HG03108 (cell line): ENCODE results near the gene PTPRN2.

ENCODE experiments used
- ATAC-seq: cut with Tn5 transposase; IDR thresholded peaks from one replicate; pipeline ENCODE4 v1.9.1; 2021; ENCODE audit warnings: moderate library complexity; ENCODE audit not compliant: unreplicated experiment

Gene PTPRN2

DNA sequence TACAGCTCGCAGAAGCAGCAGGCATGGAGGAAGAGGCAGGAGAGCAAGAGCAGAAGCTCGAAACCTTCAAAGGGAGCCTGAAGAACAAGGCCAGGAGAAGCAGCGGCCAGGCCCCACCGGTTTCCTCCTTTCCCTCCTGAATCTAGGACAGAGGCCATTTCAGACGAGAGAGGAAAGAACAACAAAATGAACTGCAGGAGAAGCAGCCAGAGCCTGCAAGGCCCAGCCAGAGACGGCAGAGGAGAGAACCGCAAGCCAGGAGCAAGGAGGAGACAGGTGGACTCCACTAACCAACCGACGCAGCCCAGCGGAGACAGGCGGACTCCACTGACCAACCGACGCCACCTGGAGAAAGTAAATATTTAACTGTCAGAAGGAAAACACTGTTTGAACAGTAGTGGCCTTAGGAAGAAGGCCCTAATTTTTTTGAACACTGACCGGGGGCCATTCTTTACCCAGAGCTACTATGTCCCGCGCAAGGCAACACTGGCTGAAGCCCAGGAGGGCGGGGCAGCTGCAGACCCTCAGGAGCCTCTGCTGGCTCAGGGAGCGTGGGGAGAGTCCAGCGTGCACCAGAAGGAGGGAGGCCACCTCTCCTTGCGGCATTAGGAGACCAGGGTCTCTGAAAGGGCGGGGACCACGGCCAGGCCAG lies 559.2 kb downstream of the PTPRN2 start:
- ATAC-seq = no peak

DNA sequence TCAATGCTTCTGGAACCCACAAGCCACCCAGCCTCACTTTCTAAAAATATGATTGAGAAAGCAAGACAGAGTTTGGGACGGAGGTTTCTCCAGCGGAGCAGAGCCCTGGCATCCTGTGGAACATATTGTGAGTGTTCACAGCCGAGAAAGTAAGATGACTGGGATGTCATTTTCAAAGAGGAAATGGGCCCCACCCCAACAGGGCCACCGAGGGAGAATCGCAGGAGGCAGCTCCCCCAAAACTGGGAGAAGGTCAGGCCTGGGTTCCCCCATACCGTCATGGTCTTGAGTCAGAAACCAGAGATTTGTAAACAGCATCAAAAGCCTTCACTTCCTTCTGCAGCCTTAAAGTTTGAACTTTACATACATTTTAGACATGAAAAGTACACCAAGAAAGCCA lies 560.0 kb downstream of the PTPRN2 start:
- no peak for ATAC-seq

DNA sequence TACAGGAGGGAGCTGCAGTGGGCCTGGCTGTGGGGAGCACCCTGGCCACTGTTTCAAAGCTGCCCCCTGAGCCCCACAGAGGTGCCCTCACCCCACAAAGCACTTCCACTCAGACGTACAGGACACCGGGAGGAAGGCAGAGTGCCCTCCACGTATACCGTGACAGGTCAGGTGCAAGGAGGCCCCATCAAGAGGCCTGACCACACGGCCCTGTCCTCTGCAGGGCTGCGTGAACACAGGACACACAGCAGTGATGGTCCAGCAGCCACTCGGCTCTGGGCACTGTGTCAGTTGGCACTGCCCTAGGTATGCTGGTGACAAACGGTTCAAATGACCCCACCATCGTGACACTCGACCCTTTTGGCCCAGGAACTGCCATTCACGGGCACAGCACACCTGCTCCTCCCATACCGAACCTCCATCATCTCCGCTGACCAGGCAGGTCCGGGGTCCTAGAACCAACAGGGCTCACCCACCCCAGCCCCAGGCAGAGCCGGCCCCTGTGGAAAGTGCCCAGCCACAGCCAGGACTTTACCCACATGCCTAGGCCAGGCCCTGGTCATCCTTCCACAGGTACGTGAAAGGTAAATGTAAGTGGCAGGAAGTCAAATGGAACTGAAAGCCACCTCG lies 560.9 kb downstream of the PTPRN2 start:
- ATAC-seq = no peak

DNA sequence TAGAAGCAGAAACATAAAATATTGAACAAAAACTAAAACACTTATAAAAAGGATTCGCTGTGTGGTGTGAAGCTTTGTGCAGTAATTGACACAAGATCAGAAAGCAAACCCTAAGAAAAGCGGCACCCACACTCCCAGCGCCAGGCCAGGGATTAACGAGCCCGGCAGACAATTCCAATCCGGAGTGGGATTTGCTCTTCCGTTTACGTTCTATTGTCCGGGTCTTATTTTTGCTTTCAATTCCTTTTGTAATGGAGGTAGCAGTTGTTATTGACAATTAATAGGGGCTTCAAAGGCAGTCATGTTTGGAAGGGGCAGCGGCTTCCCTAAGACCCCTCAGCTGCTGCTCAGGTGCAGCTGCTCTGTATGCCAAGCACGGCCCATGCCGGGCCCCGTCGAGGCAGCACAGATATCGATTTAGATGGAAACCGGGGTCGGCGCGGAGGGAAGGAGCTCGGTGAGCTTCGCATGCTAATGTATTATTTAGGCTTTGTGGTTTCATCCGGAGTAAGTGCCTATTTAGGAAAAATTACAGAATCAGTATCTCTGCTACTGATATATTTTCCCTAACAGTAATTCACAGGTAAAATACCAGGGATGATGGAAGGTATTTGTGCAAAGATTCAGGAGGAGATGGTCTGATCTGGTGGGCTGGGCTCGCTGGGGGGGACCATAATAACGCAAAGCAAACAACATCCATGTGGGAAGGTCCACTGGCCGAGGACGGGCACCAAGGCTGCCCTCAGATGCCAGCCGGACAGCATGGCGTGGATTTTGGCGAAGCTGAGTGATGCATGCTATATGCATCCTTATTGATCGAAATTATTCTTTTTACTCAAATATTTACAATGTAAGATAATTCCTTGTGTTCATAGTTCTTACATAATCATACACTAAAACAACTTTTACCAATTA lies 561.7 kb downstream of the PTPRN2 start:
- ATAC-seq = no peak

DNA sequence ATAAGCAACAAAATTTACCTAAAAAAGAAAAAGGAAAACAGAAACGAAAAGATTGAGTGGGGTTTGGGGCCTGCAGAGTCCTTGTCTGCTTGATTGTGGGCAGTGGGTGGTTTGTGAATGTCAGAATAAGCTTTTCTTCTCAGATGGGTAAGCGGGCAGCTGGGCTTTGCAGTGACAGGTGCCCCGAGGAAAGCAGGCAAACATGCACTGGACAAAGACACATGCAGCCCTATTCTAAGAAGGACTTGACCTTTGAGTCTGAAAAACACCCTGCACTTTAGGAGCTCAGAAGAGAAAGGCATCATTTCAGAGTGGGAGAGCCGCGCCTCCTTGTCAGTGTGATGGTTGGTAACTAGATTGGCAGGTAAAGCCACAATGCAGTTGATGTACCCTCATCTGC lies 562.7 kb downstream of the PTPRN2 start:
- no peak for ATAC-seq

DNA sequence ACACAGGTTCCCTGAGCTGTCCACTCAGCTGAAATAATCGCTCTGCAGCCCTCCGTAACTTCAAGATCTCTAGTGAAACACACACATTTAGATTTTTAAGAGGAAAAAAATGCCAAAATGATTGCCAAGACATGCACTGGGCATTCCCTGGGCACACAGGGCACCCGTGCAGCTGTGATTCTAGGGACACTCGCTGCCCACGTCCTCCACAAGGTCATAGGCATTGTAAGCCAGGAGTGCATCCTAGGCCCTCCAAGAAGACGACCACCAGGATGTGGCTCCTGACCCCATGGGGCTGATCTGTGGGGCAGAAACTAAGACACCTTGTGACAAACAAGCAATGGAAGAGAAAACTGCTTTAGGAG lies 563.3 kb downstream of the PTPRN2 start:
- ATAC-seq = no peak

DNA sequence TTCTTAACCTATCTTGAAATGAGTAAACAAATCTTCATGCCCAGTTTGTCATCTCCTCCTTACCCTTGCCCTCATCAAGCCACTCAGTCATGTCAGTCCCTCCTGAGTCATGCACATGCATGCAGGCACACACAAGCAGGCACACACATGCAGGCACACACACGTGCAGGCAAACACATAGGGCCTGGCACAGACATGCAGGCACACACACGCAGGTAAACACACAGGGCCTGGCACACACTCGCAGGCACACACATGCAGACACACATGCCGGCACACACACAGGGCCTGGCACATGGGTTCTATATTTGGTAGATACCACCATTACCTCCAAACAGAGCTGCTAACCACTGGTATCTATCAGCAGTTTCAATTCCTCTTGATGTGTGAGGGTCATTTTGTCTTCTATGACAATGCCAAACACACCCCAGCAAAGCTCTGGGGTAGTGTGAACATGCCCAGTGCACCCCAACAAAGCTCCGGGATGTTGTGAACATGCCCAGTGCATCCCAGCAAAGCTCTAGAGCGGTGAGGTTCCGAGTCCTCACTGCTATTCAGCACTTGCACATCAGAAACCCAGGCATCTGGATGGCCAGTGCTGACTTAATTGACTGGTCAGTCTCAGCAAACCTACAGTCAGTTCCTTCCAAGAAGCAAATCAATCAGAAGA lies 563.8 kb downstream of the PTPRN2 start:
- ATAC-seq = no peak

DNA sequence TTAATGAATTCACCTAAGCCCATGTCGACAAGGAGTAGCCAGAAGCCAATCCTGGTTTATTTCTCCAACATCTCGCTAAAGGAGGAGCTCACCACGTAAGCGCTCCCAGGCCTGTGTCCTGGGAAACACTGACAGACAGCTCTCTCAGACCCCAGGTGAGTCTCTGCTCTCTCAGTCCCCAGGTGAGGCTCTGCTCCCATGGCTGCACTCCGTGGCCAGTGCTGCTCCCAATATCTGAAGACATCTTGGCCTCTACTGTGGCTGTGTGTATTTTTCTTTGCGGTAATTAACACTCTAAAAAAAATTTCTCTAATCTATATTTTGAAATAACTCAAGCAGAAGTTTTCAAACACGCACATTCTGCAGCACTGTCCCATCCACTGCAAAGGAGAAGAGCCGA lies 564.5 kb downstream of the PTPRN2 start:
- no peak for ATAC-seq

DNA sequence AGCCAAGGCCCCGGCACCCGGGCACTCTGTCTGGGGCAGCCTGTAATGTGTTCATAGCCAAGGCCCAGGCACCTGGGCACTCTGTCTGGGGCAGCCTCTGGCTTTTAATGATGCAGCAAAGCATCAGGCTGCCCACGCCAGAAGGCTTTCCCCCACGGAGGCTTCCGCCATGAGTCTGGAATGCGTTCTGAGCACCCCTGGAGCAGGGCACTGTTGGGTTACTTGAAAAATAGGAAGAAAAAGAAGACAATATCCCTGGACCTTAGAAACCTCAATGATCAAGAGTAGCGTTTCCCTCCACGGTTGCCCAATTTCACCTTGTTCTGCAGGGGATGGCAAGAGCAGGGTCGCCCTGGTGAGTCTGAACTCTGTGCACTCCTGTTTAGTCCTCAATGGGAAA lies 565.0 kb downstream of the PTPRN2 start:
- no peak for ATAC-seq

DNA sequence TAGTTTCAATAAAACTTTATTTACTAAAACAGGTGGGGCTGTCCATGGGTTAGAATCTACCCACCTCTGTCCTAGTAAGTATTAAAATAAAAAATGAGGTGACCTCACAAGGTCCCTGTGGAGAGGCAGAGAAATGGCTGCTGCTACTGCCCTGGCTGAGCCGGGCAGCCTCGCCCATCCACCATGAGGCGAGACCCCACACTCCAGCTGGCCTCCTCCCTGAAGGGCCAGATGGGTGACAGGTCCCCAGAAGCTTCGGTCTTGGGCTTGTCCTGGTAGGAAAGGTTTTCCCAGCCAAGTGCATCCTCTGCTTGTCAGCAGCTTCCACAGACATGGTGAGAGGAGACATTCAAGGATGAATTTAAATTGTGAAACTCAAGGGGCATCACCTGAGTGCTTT lies 565.8 kb downstream of the PTPRN2 start:
- no peak for ATAC-seq

DNA sequence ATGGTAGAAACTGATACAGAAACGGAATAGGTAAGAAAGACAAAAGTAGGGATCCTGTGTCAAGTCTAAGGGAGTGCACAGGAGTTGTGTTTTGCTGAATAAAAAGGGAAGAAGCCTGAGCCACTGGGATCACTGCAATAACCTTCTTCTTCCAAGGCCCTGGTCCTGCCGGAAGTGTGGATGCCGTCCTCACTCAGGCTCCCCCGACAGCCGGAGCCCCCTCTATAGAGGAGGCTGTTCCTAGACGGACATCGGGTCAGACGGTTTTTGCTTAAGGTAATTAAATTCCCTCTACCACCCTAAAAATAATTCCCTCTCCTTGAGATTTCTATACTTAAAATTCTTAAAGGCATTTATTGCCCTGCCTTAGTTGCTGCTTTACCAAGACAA lies 566.9 kb downstream of the PTPRN2 start:
- no peak for ATAC-seq

DNA sequence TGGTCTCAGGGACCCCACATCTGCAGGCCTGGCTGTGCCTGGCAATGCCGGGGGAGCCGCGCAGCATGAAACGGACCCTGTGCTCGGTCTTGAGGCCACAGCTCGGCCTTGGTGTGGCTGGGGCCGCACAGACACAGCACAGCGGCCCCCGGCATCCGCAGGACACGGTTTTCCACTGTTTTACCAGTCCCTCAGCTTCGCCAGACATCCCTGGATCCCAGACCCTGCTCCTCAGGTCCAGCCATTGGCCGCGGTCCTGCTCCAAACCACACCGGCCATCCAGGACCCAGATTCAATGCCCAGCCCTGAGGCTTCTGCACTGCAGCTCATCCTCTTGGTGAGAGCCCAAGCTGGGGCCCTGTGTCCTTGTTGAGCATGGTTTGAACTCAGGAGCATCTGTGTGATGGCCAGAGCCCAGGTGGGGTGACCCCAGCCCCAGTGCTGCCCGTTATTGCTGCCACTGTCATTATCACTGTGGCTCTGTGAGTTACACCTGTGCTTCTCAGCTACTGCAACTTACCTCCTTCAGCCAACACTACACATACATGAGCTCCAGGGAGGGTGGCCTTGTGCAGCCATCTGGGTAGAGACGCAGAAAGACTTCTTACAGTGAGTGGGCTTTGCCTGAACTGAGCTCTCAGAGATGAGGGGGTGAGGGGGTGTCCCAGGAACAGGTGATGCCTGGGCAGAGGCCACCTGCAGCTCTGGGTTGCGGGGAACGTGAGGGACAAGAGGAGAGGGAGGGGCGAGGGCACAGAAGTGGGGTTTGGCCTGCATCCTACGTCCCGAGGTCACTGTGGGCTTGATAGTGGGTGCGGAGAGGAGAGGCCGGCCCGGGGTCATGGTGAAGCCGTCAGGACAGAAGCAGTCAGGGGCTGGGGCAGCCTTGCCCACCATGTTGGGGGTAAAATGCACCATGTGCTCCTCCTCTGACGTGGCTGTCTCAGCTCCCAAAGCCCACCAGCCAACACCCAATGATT lies 567.6 kb downstream of the PTPRN2 start:
- ATAC-seq = no peak

DNA sequence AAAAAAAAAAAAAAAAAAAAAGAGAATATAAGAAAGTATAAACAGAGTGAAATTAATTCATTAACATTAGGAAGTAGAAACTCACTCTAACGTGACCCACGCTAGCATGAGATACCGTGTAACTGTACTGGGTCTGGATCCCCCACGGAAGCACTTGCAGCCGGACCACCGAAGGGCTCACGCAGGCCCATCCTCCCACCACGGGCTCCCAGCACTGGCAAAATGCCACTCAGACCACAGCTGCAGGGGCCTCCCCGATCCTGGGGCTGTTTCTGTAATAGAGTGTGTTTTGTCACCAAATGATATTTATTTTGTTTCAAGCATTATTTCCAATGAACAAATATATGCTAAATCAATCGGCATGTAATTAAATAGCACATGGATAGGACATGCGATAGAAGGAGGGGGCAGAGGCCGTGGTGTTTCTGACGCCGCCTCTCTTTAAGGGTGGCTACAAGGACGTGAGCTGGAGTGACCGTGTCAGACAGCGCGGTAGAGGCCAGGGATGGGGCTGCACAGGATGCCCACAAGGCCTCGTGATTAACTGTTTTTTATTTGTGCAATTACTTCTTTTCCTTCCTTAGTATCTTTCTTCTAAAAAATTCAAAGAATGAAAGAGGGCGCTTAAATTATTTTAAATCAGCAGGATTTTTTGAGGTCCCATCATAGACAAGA lies 568.5 kb downstream of the PTPRN2 start:
- ATAC-seq = no peak

DNA sequence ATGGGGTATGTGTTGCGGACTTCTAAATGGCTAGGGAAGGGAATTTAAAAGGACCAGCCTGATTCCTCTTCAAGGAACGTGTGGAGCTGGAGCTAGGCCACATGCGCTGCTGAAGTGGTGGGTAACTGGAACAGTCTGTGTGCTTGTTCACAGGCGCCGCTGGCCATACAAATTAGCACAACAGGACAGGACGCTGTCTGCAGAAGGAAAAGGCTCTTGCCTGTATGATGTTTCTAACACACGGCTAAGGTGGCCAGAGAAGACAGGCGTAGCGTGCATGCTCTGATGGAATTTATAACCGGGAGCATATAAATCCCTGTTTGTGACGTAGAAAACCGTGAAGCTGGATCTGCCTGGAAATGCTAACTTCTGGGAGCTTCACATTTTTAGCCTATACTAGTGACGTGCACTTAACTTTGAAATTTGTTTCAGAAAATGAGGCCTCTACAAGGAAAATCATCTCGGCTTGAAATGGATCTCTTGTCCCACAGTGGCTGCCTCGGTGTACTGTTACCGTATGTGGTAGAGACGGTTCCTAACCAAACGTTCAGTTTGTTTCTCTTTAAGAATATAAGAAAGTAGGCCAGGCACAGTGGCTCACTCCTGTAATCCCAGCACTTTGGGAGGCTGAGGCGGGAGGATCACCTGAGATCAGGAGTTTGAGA lies 569.4 kb downstream of the PTPRN2 start:
- ATAC-seq = no peak

DNA sequence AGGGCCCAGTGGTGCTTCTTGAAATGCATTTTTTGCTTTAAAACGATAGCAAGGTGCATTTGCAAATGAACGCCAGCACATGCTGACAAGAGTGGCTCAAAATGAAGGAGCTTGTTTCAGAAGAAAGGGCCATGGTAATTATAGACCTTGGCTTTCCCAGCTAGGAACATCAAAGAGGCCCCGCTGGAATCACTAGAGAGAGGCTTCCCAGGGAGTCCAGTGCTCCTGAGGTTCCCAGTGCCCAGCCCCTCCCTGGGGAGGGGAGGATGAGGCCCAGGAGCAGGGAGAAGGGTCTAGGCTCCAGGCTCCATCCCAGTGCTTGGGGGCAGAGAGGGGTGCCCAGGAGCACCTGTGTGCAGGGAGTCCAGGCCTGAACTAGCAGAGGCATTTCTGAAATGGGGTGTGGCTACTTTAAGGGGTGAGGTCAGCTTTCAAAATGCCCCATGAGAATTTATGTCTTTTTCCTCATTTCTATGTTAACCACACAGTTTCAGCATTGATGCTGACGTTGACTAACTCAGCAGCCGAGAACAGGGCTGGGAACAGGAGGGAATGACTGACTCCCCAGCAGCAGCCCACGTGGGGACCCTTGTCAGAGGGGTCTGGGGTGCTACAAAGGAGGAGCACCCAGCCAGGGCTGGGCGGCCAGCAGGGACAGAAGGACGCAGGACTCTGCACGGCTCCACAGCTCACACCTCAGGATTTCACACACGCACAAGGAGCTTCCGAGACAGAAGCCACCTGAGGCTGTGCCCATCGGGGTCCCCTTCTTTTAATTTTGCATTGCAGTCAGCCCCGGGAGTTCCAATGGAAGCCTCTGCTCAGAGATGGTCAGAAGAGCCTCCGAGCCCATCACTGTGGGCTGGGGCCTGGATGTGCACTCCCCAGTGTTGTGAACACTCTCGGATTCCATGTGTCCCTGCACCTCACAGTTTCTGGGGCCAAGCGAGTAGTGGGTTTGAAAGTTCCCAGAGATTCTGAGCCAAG lies 570.2 kb downstream of the PTPRN2 start:
- no peak for ATAC-seq

DNA sequence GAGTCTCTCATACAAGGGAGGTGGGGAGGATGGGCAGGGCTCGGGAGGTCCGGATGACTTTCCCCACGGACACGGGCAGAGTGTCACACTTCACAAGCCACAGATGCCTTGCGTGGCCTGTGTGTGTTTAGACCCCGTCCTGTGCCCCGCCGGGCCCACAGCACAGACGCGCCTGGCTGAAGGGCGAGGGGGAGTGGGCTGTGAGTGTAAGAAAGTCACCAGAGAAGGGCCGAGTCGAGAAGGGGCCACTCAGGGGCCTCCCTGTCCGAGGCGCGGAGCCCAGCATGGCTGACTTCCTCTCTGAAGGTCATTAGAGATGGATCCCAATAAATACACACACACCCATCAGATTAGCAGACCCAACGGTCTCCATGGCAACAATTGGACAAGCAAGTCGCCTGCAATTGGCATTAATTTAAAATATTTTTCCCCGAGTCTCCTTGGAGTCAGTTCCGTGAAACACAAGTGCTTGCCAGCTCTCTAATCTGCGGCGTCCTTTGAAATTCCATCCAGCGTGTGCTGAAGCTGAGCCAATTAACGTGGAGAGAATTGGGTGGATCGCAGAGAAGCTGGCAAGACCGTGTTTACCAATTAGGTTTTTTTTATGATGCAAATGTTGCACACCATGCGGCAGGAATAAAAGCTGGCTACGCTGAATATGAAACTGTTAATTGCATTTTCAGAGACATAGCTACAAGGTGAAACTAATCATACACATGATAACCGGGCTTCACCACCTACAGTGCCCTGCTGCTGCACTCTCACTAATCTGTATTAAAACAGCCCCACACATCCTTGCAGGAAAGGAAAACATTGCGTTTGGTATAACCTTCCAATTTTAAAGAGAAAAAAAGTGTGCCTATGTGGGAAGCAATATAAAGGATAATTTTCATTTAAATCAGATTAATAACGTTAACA lies 571.2 kb downstream of the PTPRN2 start:
- ATAC-seq = no peak
